ENCODE data around the gene ZNRF3.
"Not testable (repeated sequence)": the region's sequence is repeated elsewhere in the genome, so short reads cannot be mapped to it uniquely, and the experiment has no call there.

ZNRF3 gene

GRCh38 chr22:28940441-28940840, 57.1 kb downstream of the ZNRF3 start:
- Histone ChIP-seq H3K4me1 (ENCODE audit: control insufficient read depth, insufficient read depth, low read length, unreplicated experiment) (no peaks in the 10 kb centered on the region), H2AFZ (ENCODE audit: low read length, unreplicated experiment) (no peak overlapping the region), H3K36me3 (ENCODE audit: insufficient read depth, low read length) (no peaks in the 10 kb centered on the region), H3K27ac (ENCODE audit: low read depth, low read length) (no peak overlapping the region), H3K27me3 (ENCODE audit: insufficient read depth, low read length) (no peaks in the 10 kb centered on the region), H3K79me2 (ENCODE audit: control insufficient read depth, insufficient read depth, low read length, unreplicated experiment) (no peaks in the 10 kb centered on the region), H3K4me3 (ENCODE audit: low read depth, low read length) (no peak overlapping the region)

GRCh38 chr22:28942333-28942732, 59.0 kb downstream of the ZNRF3 start:
- no peaks in the 10 kb centered on the region for H3K27me3 ChIP-seq (ENCODE audit: insufficient read depth, low read length)
- no peak overlapping the region for H3K27ac ChIP-seq (ENCODE audit: low read depth, low read length)
- H3K79me2 ChIP-seq (ENCODE audit: control insufficient read depth, insufficient read depth, low read length, unreplicated experiment), result peaks cover 5% of the 10 kb centered on the region
- no peaks in the 10 kb centered on the region for H3K4me1 ChIP-seq (ENCODE audit: control insufficient read depth, insufficient read depth, low read length, unreplicated experiment)
- H2AFZ ChIP-seq (ENCODE audit: low read length, unreplicated experiment), result no peak overlapping the region
- H3K4me3 ChIP-seq (ENCODE audit: low read depth, low read length), result no peak overlapping the region
- H3K36me3 ChIP-seq (ENCODE audit: insufficient read depth, low read length), result no peaks in the 10 kb centered on the region

- Histone ChIP-seq H3K27me3 (ENCODE audit: insufficient read depth, low read length) (no peaks in the 10 kb centered on the region), H3K4me1 (ENCODE audit: control insufficient read depth, insufficient read depth, low read length, unreplicated experiment) (no peaks in the 10 kb centered on the region), H3K27ac (ENCODE audit: low read depth, low read length) (no peak overlapping the region), H2AFZ (ENCODE audit: low read length, unreplicated experiment) (no peak overlapping the region), H3K4me3 (ENCODE audit: low read depth, low read length) (no peak overlapping the region), H3K36me3 (ENCODE audit: insufficient read depth, low read length) (no peaks in the 10 kb centered on the region), H3K79me2 (ENCODE audit: control insufficient read depth, insufficient read depth, low read length, unreplicated experiment) (peaks cover 5% of the 10 kb centered on the region)
Measured at GRCh38 chr22:28942801-28943500, 59.6 kb downstream of the ZNRF3 start.

GRCh38 chr22:28943501-28943879, 60.1 kb downstream of the ZNRF3 start:
- Histone ChIP-seq H3K36me3 (ENCODE audit: insufficient read depth, low read length) (no peaks in the 10 kb centered on the region), H2AFZ (ENCODE audit: low read length, unreplicated experiment) (no peak overlapping the region), H3K27ac (ENCODE audit: low read depth, low read length) (no peak overlapping the region), H3K4me1 (ENCODE audit: control insufficient read depth, insufficient read depth, low read length, unreplicated experiment) (no peaks in the 10 kb centered on the region), H3K27me3 (ENCODE audit: insufficient read depth, low read length) (no peaks in the 10 kb centered on the region), H3K4me3 (ENCODE audit: low read depth, low read length) (no peak overlapping the region), H3K79me2 (ENCODE audit: control insufficient read depth, insufficient read depth, low read length, unreplicated experiment) (peaks cover 5% of the 10 kb centered on the region)

GRCh38 chr22:28947125-28947524, 63.8 kb downstream of the ZNRF3 start:
- Histone ChIP-seq H3K4me1 (ENCODE audit: control insufficient read depth, insufficient read depth, low read length, unreplicated experiment) (peaks cover 4% of the 10 kb centered on the region), H3K36me3 (ENCODE audit: insufficient read depth, low read length) (no peaks in the 10 kb centered on the region), H2AFZ (ENCODE audit: low read length, unreplicated experiment) (no peak overlapping the region), H3K79me2 (ENCODE audit: control insufficient read depth, insufficient read depth, low read length, unreplicated experiment) (peaks cover 5% of the 10 kb centered on the region), H3K4me3 (ENCODE audit: low read depth, low read length) (no peak overlapping the region), H3K27me3 (ENCODE audit: insufficient read depth, low read length) (no peaks in the 10 kb centered on the region), H3K27ac (ENCODE audit: low read depth, low read length) (no peak overlapping the region)

- H3K27ac ChIP-seq (ENCODE audit: low read depth, low read length), result no peak overlapping the region
- H3K79me2 ChIP-seq (ENCODE audit: control insufficient read depth, insufficient read depth, low read length, unreplicated experiment), result peaks cover 5% of the 10 kb centered on the region
- no peak overlapping the region for H2AFZ ChIP-seq (ENCODE audit: low read length, unreplicated experiment)
- H3K27me3 ChIP-seq (ENCODE audit: insufficient read depth, low read length), result no peaks in the 10 kb centered on the region
- H3K4me1 ChIP-seq (ENCODE audit: control insufficient read depth, insufficient read depth, low read length, unreplicated experiment), result peaks cover 4% of the 10 kb centered on the region
- no peak overlapping the region for H3K4me3 ChIP-seq (ENCODE audit: low read depth, low read length)
- H3K36me3 ChIP-seq (ENCODE audit: insufficient read depth, low read length), result no peaks in the 10 kb centered on the region
Measured at GRCh38 chr22:28948424-28948823, 65.1 kb downstream of the ZNRF3 start.

- H3K4me1 ChIP-seq (ENCODE audit: control insufficient read depth, insufficient read depth, low read length, unreplicated experiment); H2AFZ ChIP-seq (ENCODE audit: low read length, unreplicated experiment); H3K27ac ChIP-seq (ENCODE audit: low read depth, low read length); H3K4me3 ChIP-seq (ENCODE audit: low read depth, low read length); H3K79me2 ChIP-seq (ENCODE audit: control insufficient read depth, insufficient read depth, low read length, unreplicated experiment); H3K27me3 ChIP-seq (ENCODE audit: insufficient read depth, low read length); H3K36me3 ChIP-seq (ENCODE audit: insufficient read depth, low read length): not testable (repeated sequence)
Measured at GRCh38 chr22:28948860-28949551, 65.6 kb downstream of the ZNRF3 start.

- Histone ChIP-seq H3K4me3 (ENCODE audit: low read depth, low read length) (no peak overlapping the region), H3K27ac (ENCODE audit: low read depth, low read length) (no peak overlapping the region)
Measured at GRCh38 chr22:28949788-28950187, 66.4 kb downstream of the ZNRF3 start.

GRCh38 chr22:28950617-28951411, 67.4 kb downstream of the ZNRF3 start:
- H3K4me3 ChIP-seq (ENCODE audit: low read depth, low read length), result no peak overlapping the region
- H3K27me3 ChIP-seq (ENCODE audit: insufficient read depth, low read length), result no peaks in the 10 kb centered on the region
- no peak overlapping the region for H3K27ac ChIP-seq (ENCODE audit: low read depth, low read length)
- peaks cover 5% of the 10 kb centered on the region for H3K79me2 ChIP-seq (ENCODE audit: control insufficient read depth, insufficient read depth, low read length, unreplicated experiment)
- no peak overlapping the region for H2AFZ ChIP-seq (ENCODE audit: low read length, unreplicated experiment)
- peaks cover 4% of the 10 kb centered on the region for H3K4me1 ChIP-seq (ENCODE audit: control insufficient read depth, insufficient read depth, low read length, unreplicated experiment)
- H3K36me3 ChIP-seq (ENCODE audit: insufficient read depth, low read length), result no peaks in the 10 kb centered on the region

More at GRCh38 chr22:28949788-28950187, 66.4 kb downstream of the ZNRF3 start:
- H3K79me2 ChIP-seq (ENCODE audit: control insufficient read depth, insufficient read depth, low read length, unreplicated experiment), result peaks cover 5% of the 10 kb centered on the region
- H3K4me1 ChIP-seq (ENCODE audit: control insufficient read depth, insufficient read depth, low read length, unreplicated experiment), result peaks cover 4% of the 10 kb centered on the region
- H3K27me3 ChIP-seq (ENCODE audit: insufficient read depth, low read length), result no peaks in the 10 kb centered on the region
- H2AFZ ChIP-seq (ENCODE audit: low read length, unreplicated experiment), result no peak overlapping the region
- H3K36me3 ChIP-seq (ENCODE audit: insufficient read depth, low read length), result no peaks in the 10 kb centered on the region

GRCh38 chr22:28951530-28951929, 68.2 kb downstream of the ZNRF3 start:
- H3K27ac ChIP-seq (ENCODE audit: low read depth, low read length), result no peak overlapping the region

More at GRCh38 chr22:28951530-28951929, 68.2 kb downstream of the ZNRF3 start:
- peaks cover 3% of the 10 kb centered on the region for H3K79me2 ChIP-seq (ENCODE audit: control insufficient read depth, insufficient read depth, low read length, unreplicated experiment)
- no peak overlapping the region for H2AFZ ChIP-seq (ENCODE audit: low read length, unreplicated experiment)
- no peak overlapping the region for H3K4me3 ChIP-seq (ENCODE audit: low read depth, low read length)
- H3K4me1 ChIP-seq (ENCODE audit: control insufficient read depth, insufficient read depth, low read length, unreplicated experiment), result peaks cover 4% of the 10 kb centered on the region
- no peaks in the 10 kb centered on the region for H3K27me3 ChIP-seq (ENCODE audit: insufficient read depth, low read length)
- no peaks in the 10 kb centered on the region for H3K36me3 ChIP-seq (ENCODE audit: insufficient read depth, low read length)

All from ACC112 (cell line).